ENCODE data around the gene SVIL.

The SVIL gene

GRCh38 chr10:29495366-29495765, 139.4 kb downstream of the SVIL start:
- H3K9me3 ChIP-seq (ENCODE audit: control insufficient read depth, low read length), result no peaks in the 10 kb centered on the region
- H3K18ac ChIP-seq (ENCODE audit: low read depth in 1 of 2, low read length in 2 of 2), result peak overlapping the region in 1 of 2 experiments; percentile 48
- DNase-seq, result no peak
- peak overlapping the region; percentile 61 for H4K91ac ChIP-seq (ENCODE audit: low read length)
- H2BK12ac ChIP-seq (ENCODE audit: low read length in 2 of 2), result no peak overlapping the region
- H2AK5ac ChIP-seq (ENCODE audit: low read length, severe bottlenecking), result no peak overlapping the region
- peak overlapping the region; percentile 69 for H4K8ac ChIP-seq (ENCODE audit: low read length)
- no peak overlapping the region for H3K4me3 ChIP-seq (ENCODE audit: insufficient read depth in 1 of 2, low read depth in 1 of 2, low read length in 2 of 2)
- H3K4ac ChIP-seq (ENCODE audit: low read depth in 1 of 2, low read length in 2 of 2), result no peak overlapping the region
- no peak overlapping the region for H2BK15ac ChIP-seq (ENCODE audit: low read depth, poor library complexity, severe bottlenecking)
- peak overlapping the region; percentile 43 for H3K27ac ChIP-seq (ENCODE audit: low read length, poor library complexity, severe bottlenecking)
- H3K9ac ChIP-seq (ENCODE audit: low read length), result no peak overlapping the region
- no peaks in the 10 kb centered on the region for H3K27me3 ChIP-seq (ENCODE audit: control insufficient read depth in 1 of 2, insufficient read depth in 1 of 2, low read length in 2 of 2)
- WGBS, result 79% methylated on average over 9 of the region's 9 CpGs
- H3K36me3 ChIP-seq (ENCODE audit: control insufficient read depth in 1 of 2, insufficient read depth in 2 of 2, low read depth in 1 of 2, low read length in 2 of 2), result peaks cover 58 to 89% of the 10 kb centered on the region in 2 experiments
- H3K79me1 ChIP-seq (replicated peaks; ENCODE audit: low read length, poor library complexity, severe bottlenecking), result peaks cover 36% of the 10 kb centered on the region
- peaks cover 4% of the 10 kb centered on the region for H3K4me1 ChIP-seq (ENCODE audit: control insufficient read depth, insufficient read depth, low read depth, low read length)
- peak overlapping the region in 1 of 2 experiments; percentile 91 for H3K14ac ChIP-seq (ENCODE audit: low read length in 2 of 2)
- H3K4me2 ChIP-seq (ENCODE audit: low read length, poor library complexity, severe bottlenecking), result no peak overlapping the region
- H2BK120ac ChIP-seq (ENCODE audit: low read depth, low read length), result no peak overlapping the region
- no peak overlapping the region for H2BK5ac ChIP-seq (ENCODE audit: low read depth, low read length, poor library complexity, severe bottlenecking)
- no peak overlapping the region for H2AFZ ChIP-seq (ENCODE audit: low read depth, low read length)
- H3K23ac ChIP-seq (ENCODE audit: low read length in 2 of 2), result peak overlapping the region in 1 of 2 experiments; percentile 34

- Histone ChIP-seq H2AFZ (ENCODE audit: low read depth, low read length) (no peak overlapping the region), H2BK5ac (ENCODE audit: low read depth, low read length, poor library complexity, severe bottlenecking) (no peak overlapping the region), H3K4me3 (ENCODE audit: insufficient read depth in 1 of 2, low read depth in 1 of 2, low read length in 2 of 2) (no peak overlapping the region), H3K4ac (ENCODE audit: low read depth in 1 of 2, low read length in 2 of 2) (no peak overlapping the region), H3K14ac (ENCODE audit: low read length in 2 of 2) (no peak overlapping the region), H4K91ac (ENCODE audit: low read length) (no peak overlapping the region), H3K79me1 (replicated peaks; ENCODE audit: low read length, poor library complexity, severe bottlenecking) (peaks cover 33% of the 10 kb centered on the region), H2BK15ac (ENCODE audit: low read depth, poor library complexity, severe bottlenecking) (no peak overlapping the region), H3K27ac (ENCODE audit: low read length, poor library complexity, severe bottlenecking) (no peak overlapping the region), H3K9me3 (ENCODE audit: control insufficient read depth, low read length) (no peaks in the 10 kb centered on the region), H2AK5ac (ENCODE audit: low read length, severe bottlenecking) (no peak overlapping the region), H2BK120ac (ENCODE audit: low read depth, low read length) (no peak overlapping the region), H3K23ac (ENCODE audit: low read length in 2 of 2) (no peak overlapping the region), H3K4me1 (ENCODE audit: control insufficient read depth, insufficient read depth, low read depth, low read length) (peaks cover 7% of the 10 kb centered on the region), H3K9ac (ENCODE audit: low read length) (no peak overlapping the region), H3K4me2 (ENCODE audit: low read length, poor library complexity, severe bottlenecking) (no peak overlapping the region), H3K27me3 (ENCODE audit: control insufficient read depth in 1 of 2, insufficient read depth in 1 of 2, low read length in 2 of 2) (no peaks in the 10 kb centered on the region), H4K8ac (ENCODE audit: low read length) (no peak overlapping the region), H3K18ac (ENCODE audit: low read depth in 1 of 2, low read length in 2 of 2) (no peak overlapping the region), H2BK12ac (ENCODE audit: low read length in 2 of 2) (no peak overlapping the region), H3K36me3 (ENCODE audit: control insufficient read depth in 1 of 2, insufficient read depth in 2 of 2, low read depth in 1 of 2, low read length in 2 of 2) (peaks cover 50 to 91% of the 10 kb centered on the region in 2 experiments)
- DNase-seq, result no peak
- WGBS, result 100% methylated on average over 6 of the region's 6 CpGs
Observed at GRCh38 chr10:29493697-29494096, 141.1 kb downstream of the SVIL start.

- no peaks in the 10 kb centered on the region for H3K9me3 ChIP-seq (ENCODE audit: control insufficient read depth, low read length)
- no peak overlapping the region for H2BK120ac ChIP-seq (ENCODE audit: low read depth, low read length)
- peaks cover 11% of the 10 kb centered on the region for H3K4me1 ChIP-seq (ENCODE audit: control insufficient read depth, insufficient read depth, low read depth, low read length)
- no peak overlapping the region for H2BK12ac ChIP-seq (ENCODE audit: low read length in 2 of 2)
- no peak overlapping the region for H3K4me2 ChIP-seq (ENCODE audit: low read length, poor library complexity, severe bottlenecking)
- H3K36me3 ChIP-seq (ENCODE audit: control insufficient read depth in 1 of 2, insufficient read depth in 2 of 2, low read depth in 1 of 2, low read length in 2 of 2), result peaks cover 50 to 93% of the 10 kb centered on the region in 2 experiments
- H2BK15ac ChIP-seq (ENCODE audit: low read depth, poor library complexity, severe bottlenecking), result no peak overlapping the region
- H3K14ac ChIP-seq (ENCODE audit: low read length in 2 of 2), result no peak overlapping the region
- no peak overlapping the region for H2BK5ac ChIP-seq (ENCODE audit: low read depth, low read length, poor library complexity, severe bottlenecking)
- H3K18ac ChIP-seq (ENCODE audit: low read depth in 1 of 2, low read length in 2 of 2), result no peak overlapping the region
- H4K8ac ChIP-seq (ENCODE audit: low read length), result no peak overlapping the region
- no peak overlapping the region for H3K4ac ChIP-seq (ENCODE audit: low read depth in 1 of 2, low read length in 2 of 2)
- H4K91ac ChIP-seq (ENCODE audit: low read length), result no peak overlapping the region
- no peak overlapping the region for H2AK5ac ChIP-seq (ENCODE audit: low read length, severe bottlenecking)
- no peak overlapping the region for H3K27ac ChIP-seq (ENCODE audit: low read length, poor library complexity, severe bottlenecking)
- no peak overlapping the region for H3K4me3 ChIP-seq (ENCODE audit: insufficient read depth in 1 of 2, low read depth in 1 of 2, low read length in 2 of 2)
- peaks cover 33% of the 10 kb centered on the region for H3K79me1 ChIP-seq (replicated peaks; ENCODE audit: low read length, poor library complexity, severe bottlenecking)
- DNase-seq, result no peak
- H3K9ac ChIP-seq (ENCODE audit: low read length), result no peak overlapping the region
- H3K23ac ChIP-seq (ENCODE audit: low read length in 2 of 2), result no peak overlapping the region
- WGBS, result 87% methylated on average over 10 of the region's 11 CpGs
- no peak overlapping the region for H2AFZ ChIP-seq (ENCODE audit: low read depth, low read length)
- no peaks in the 10 kb centered on the region for H3K27me3 ChIP-seq (ENCODE audit: control insufficient read depth in 1 of 2, insufficient read depth in 1 of 2, low read length in 2 of 2)
Observed at GRCh38 chr10:29492774-29493173, 142.0 kb downstream of the SVIL start.

- WGBS, result 79% methylated on average over 4 of the region's 5 CpGs
Observed at GRCh38 chr10:29491918-29492317, 142.9 kb downstream of the SVIL start.

More at GRCh38 chr10:29491918-29492317, 142.9 kb downstream of the SVIL start:
- Histone ChIP-seq H3K4me1 (ENCODE audit: control insufficient read depth, insufficient read depth, low read depth, low read length) (peaks cover 11% of the 10 kb centered on the region), H3K14ac (ENCODE audit: low read length in 2 of 2) (no peak overlapping the region), H3K4me3 (ENCODE audit: insufficient read depth in 1 of 2, low read depth in 1 of 2, low read length in 2 of 2) (no peak overlapping the region), H2AFZ (ENCODE audit: low read depth, low read length) (no peak overlapping the region), H3K79me1 (replicated peaks; ENCODE audit: low read length, poor library complexity, severe bottlenecking) (peaks cover 33% of the 10 kb centered on the region), H3K4ac (ENCODE audit: low read depth in 1 of 2, low read length in 2 of 2) (no peak overlapping the region), H2BK12ac (ENCODE audit: low read length in 2 of 2) (no peak overlapping the region), H3K4me2 (ENCODE audit: low read length, poor library complexity, severe bottlenecking) (no peak overlapping the region), H3K36me3 (ENCODE audit: control insufficient read depth in 1 of 2, insufficient read depth in 2 of 2, low read depth in 1 of 2, low read length in 2 of 2) (peaks cover 56 to 94% of the 10 kb centered on the region in 2 experiments), H2AK5ac (ENCODE audit: low read length, severe bottlenecking) (no peak overlapping the region), H4K91ac (ENCODE audit: low read length) (no peak overlapping the region), H3K18ac (ENCODE audit: low read depth in 1 of 2, low read length in 2 of 2) (no peak overlapping the region), H2BK5ac (ENCODE audit: low read depth, low read length, poor library complexity, severe bottlenecking) (peak overlapping the region; percentile 4), H2BK15ac (ENCODE audit: low read depth, poor library complexity, severe bottlenecking) (no peak overlapping the region), H3K23ac (ENCODE audit: low read length in 2 of 2) (no peak overlapping the region), H3K9me3 (ENCODE audit: control insufficient read depth, low read length) (no peaks in the 10 kb centered on the region), H3K27ac (ENCODE audit: low read length, poor library complexity, severe bottlenecking) (no peak overlapping the region), H3K9ac (ENCODE audit: low read length) (peak overlapping the region; percentile 65), H3K27me3 (ENCODE audit: control insufficient read depth in 1 of 2, insufficient read depth in 1 of 2, low read length in 2 of 2) (no peaks in the 10 kb centered on the region), H2BK120ac (ENCODE audit: low read depth, low read length) (no peak overlapping the region), H4K8ac (ENCODE audit: low read length) (no peak overlapping the region)
- no peak for DNase-seq
